HepG2 (cell line): ENCODE results near the gene LOC128125822.
A peak's percentile ranks its signal among the peaks of the same experiment; 100 is the strongest.

Experiments used
- FOXK2 ChIP-seq: fragments of 450-650 bp; IDR thresholded peaks from 2 replicates; pipeline ENCODE4 v1.6.1; 2016
- HOXA9 ChIP-seq: sonication (generic); formaldehyde crosslinking; IDR thresholded peaks from 2 replicates; pipeline ENCODE4 v1.8.1; 2022; ENCODE audit warnings: missing genetic modification reagents, mild to moderate bottlenecking, moderate library complexity, borderline replicate concordance
- MXD3 ChIP-seq: IDR thresholded peaks from 2 replicates; pipeline ENCODE4 v1.6.1; 2016; ENCODE audit warnings: mild to moderate bottlenecking, missing biosample characterization, missing genetic modification reagents
- REL ChIP-seq: sonication (generic); formaldehyde crosslinking; conservative IDR thresholded peaks from 2 replicates; pipeline ENCODE4 v1.8.0; 2022; ENCODE audit warnings: mild to moderate bottlenecking, missing genetic modification reagents, moderate library complexity
- REST ChIP-seq, 2 experiments: IDR thresholded peaks; 2 replicates each; pipeline ENCODE4 v1.6.1; 2011 to 2012; ENCODE audit warnings: low read length in 2 of 2, borderline replicate concordance in 1 of 2, low read depth in 1 of 2, mild to moderate bottlenecking in 1 of 2, moderate library complexity in 1 of 2
- TBX2 ChIP-seq: sonication (generic); formaldehyde crosslinking; IDR thresholded peaks from 2 replicates; pipeline ENCODE4 v1.5.0; 2020; ENCODE audit warnings: missing genetic modification reagents, mild to moderate bottlenecking, borderline replicate concordance
- ZEB1 ChIP-seq: IDR thresholded peaks from 2 replicates; pipeline ENCODE4 v1.6.1; 2012; ENCODE audit warnings: mild to moderate bottlenecking, low read depth, inconsistent platforms; ENCODE audit not compliant: insufficient replicate concordance
- ZNF142 ChIP-seq: sonication (generic); formaldehyde crosslinking; IDR thresholded peaks from 2 replicates; pipeline ENCODE4 v1.4.0; 2020; ENCODE audit warnings: missing genetic modification reagents
- ZNF143 ChIP-seq: sonication (generic); formaldehyde crosslinking; IDR thresholded peaks from 2 replicates; pipeline ENCODE4 v1.4.0; 2020; ENCODE audit warnings: missing genetic modification reagents
- ZNF230 ChIP-seq: sonication (generic); formaldehyde crosslinking; IDR thresholded peaks from 2 replicates; pipeline ENCODE4 v1.4.0; 2020; ENCODE audit warnings: mild to moderate bottlenecking, missing genetic modification reagents
- ZNF282 ChIP-seq: fragments of 450-650 bp; IDR thresholded peaks from 2 replicates; pipeline ENCODE4 v1.6.1; 2018; ENCODE audit not compliant: partially characterized antibody
- ZNF530 ChIP-seq: sonication (generic); formaldehyde crosslinking; IDR thresholded peaks from 2 replicates; pipeline ENCODE4 v1.5.0; 2020; ENCODE audit warnings: low read depth, mild to moderate bottlenecking, missing genetic modification reagents
- ZNF879 ChIP-seq: sonication (generic); formaldehyde crosslinking; IDR thresholded peaks from 2 replicates; pipeline ENCODE4 v1.8.1; 2023; ENCODE audit warnings: missing genetic modification reagents
- ZSCAN31 ChIP-seq: sonication (generic); formaldehyde crosslinking; IDR thresholded peaks from 2 replicates; pipeline ENCODE4 v1.5.0; 2020; ENCODE audit warnings: low read depth, mild to moderate bottlenecking, missing genetic modification reagents
- TF ChIP-seq, protein P1 (sequence below): sonication (generic); formaldehyde crosslinking; IDR thresholded peaks from 2 replicates; pipeline ENCODE4 v1.4.0; 2020; ENCODE audit warnings: missing genetic modification reagents, mild to moderate bottlenecking, borderline replicate concordance
- TF ChIP-seq, protein P2 (sequence below): sonication (generic); formaldehyde crosslinking; conservative IDR thresholded peaks from 2 replicates; pipeline ENCODE4 v1.5.0; 2020; ENCODE audit warnings: missing genetic modification reagents

LOC128125822 gene

DNA sequence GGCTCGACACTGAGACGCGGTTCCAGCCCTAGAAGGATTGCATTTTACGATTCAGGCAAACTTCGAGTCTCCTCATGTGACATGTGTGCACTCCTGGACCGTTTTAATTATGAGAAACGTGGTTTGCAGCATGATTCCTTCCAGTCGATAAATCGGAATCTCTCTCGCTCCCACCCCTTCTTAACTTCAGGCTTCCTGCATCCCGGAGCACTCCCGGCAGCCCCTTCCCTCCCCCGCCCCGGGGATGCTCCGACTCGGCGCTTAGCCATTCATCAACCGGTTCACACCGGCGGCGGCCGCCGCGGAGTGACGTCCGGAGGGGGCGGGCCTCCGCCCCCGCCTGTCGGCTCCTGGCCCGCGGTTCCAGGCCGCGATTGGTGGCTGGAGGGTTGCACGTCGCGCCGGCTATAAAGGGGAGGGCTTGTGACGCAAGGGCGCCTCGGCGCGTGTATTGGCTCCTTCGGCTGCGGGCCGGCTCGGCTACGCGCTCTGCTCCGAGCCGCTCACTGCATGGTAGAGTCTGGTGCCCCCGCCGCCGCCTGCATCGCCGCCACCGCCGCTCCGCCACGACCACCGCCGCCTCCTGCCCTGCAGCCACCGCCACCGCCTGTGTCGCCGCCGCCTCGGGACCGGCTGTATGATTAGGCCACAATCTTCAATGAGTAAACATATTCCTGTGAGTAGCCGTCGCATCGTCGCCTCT is at the start of gene LOC128125822, which contains the start of gene PTP4A1 (continued):
- TF ChIP-seq, protein P1, sequence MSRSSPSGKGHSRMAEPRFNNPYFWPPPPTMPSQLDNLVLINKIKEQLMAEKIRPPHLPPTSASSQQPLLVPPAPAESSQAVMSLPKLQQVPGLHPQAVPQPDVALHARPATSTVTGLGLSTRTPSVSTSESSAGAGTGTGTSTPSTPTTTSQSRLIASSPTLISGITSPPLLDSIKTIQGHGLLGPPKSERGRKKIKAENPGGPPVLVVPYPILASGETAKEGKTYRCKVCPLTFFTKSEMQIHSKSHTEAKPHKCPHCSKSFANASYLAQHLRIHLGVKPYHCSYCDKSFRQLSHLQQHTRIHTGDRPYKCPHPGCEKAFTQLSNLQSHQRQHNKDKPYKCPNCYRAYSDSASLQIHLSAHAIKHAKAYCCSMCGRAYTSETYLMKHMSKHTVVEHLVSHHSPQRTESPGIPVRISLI (CRISPR knock-in tag), result no peak
- peak in 1 of 2 experiments; percentile 80; a peak in 1 of 4 replicates for TF ChIP-seq REST (IDR thresholded peaks at IDR 0.05; ENCODE audit: borderline replicate concordance in 1 of 2, low read depth in 1 of 2, low read length in 2 of 2)
- TF ChIP-seq FOXK2, result no peak
- no peak for TF ChIP-seq ZNF230
- no peak for TF ChIP-seq ZNF879 (CRISPR knock-in tag)
- TF ChIP-seq, protein P2, sequence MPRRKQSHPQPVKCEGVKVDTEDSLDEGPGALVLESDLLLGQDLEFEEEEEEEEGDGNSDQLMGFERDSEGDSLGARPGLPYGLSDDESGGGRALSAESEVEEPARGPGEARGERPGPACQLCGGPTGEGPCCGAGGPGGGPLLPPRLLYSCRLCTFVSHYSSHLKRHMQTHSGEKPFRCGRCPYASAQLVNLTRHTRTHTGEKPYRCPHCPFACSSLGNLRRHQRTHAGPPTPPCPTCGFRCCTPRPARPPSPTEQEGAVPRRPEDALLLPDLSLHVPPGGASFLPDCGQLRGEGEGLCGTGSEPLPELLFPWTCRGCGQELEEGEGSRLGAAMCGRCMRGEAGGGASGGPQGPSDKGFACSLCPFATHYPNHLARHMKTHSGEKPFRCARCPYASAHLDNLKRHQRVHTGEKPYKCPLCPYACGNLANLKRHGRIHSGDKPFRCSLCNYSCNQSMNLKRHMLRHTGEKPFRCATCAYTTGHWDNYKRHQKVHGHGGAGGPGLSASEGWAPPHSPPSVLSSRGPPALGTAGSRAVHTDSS, result no peak
- TF ChIP-seq MXD3 (CRISPR knock-in tag), result peak; percentile 77; the same call in 1 of the 2 replicates
- TF ChIP-seq ZNF282, result no peak
- no peak for TF ChIP-seq ZEB1
- TF ChIP-seq TBX2, result no peak
- peak; percentile 75 for TF ChIP-seq HOXA9
- no peak; the same call in 1 of the 2 replicates for TF ChIP-seq REL (CRISPR knock-in tag)
- TF ChIP-seq ZNF142 (CRISPR knock-in tag), result peak; percentile 69
- TF ChIP-seq ZNF143, result peak; percentile 71
- peak; percentile 87 for TF ChIP-seq ZSCAN31
- TF ChIP-seq ZNF530, result no peak
